ENCODE data around the gene CDHR5. TPM values are rescaled to one million over a fixed set of nuclear protein-coding genes. Genes with fewer than 3 reads are reported as not detected.

CDHR5 gene
- total and polyA plus RNA-seq, 2 of the 4 experiments (the other 2 are of a cell fraction): not detected

DNA sequence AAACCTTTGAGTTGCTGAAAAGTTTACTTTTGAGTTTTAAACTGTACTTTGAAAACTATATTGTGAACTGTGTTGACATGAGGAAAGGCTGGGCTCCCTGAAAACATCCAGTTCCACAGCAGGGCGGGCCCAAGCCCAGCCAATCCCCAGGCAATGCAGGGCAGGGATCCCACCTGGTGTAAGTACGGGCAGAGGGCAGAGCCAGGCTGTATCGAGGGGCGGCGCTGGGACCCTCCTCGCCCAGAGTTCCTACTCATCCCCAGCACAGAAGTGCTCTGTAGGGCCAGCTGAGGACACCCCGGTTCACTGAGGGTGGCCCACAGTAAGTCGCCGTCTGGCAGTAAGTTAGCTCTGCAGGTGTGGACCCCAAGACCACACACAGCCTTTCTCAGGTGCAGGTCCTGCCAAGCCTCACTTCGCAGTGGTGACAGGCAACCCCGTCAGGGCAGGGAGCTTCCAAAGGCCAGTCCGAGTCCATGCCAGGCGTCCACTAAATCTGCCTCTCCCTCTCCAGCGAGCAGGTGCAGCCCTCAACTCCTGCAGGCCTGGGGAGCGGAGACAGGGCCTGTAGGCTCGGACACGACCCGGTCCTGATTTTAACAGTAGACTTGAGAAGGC lies 57.6 kb downstream of the CDHR5 start:
- Histone ChIP-seq H3K4me3 (ENCODE audit: insufficient read depth, low read depth, low read length) (peak overlapping the region; percentile 100), H2AK9ac (replicated peaks; ENCODE audit: low read depth, low read length, poor library complexity) (peak overlapping the region; percentile 100), H3K14ac (replicated peaks; ENCODE audit: low read depth, low read length) (peak overlapping the region; percentile 96; the same call in 1 of the 2 replicates), H4K20me1 (ENCODE audit: insufficient read depth, low read length) (peaks cover 29% of the 10 kb centered on the region), H4K5ac (ENCODE audit: low read depth, low read length) (peak overlapping the region; percentile 94; the same call in 1 of the 2 replicates), H3K9ac (ENCODE audit: low read depth, low read length) (peak overlapping the region; percentile 100), H3K4ac (ENCODE audit: low read depth, low read length) (no peak overlapping the region), H3K4me2 (ENCODE audit: low read depth, low read length) (peak overlapping the region; percentile 99), H2BK15ac (ENCODE audit: low read depth, low read length) (no peak overlapping the region), H3K4me1 (ENCODE audit: control insufficient read depth, insufficient read depth, low read length) (peaks cover 17% of the 10 kb centered on the region), H2AFZ (replicated peaks; ENCODE audit: low read length, poor library complexity) (no peak overlapping the region), H4K8ac (ENCODE audit: low read depth in 2 of 2, low read length in 2 of 2) (peak overlapping the region; percentile 65 to 98; a peak in 2 of 4 replicates), H2BK120ac (ENCODE audit: low read depth, low read length) (no peak overlapping the region), H3K79me1 (ENCODE audit: low read depth in 1 of 2, low read length in 2 of 2) (peaks cover 30 to 43% of the 10 kb centered on the region in 2 experiments; a peak in 3 of 4 replicates), H3K27ac (ENCODE audit: insufficient read depth, low read length) (peak overlapping the region; percentile 96; the same call in 1 of the 2 replicates), H2AK5ac (ENCODE audit: low read depth, low read length) (peak overlapping the region; percentile 100), H2BK5ac (ENCODE audit: low read depth, low read length, poor library complexity, severe bottlenecking) (peak overlapping the region; percentile 99), H4K91ac (ENCODE audit: insufficient read depth, low read depth, low read length) (no peak overlapping the region), H3K36me3 (ENCODE audit: control insufficient read depth, insufficient read depth, low read length) (peaks cover 14% of the 10 kb centered on the region), H3K18ac (ENCODE audit: low read depth, low read length) (no peak overlapping the region), H3K56ac (ENCODE audit: extremely low read depth, insufficient read depth, low read length) (no peak overlapping the region), H3K27me3 (ENCODE audit: control insufficient read depth, insufficient read depth, low read length) (no peaks in the 10 kb centered on the region), H3K23ac (ENCODE audit: low read depth, low read length) (no peak overlapping the region; the same call in none of the 2 replicates), H2BK20ac (ENCODE audit: low read depth, low read length) (no peak overlapping the region), H3K9me3 (ENCODE audit: control insufficient read depth, insufficient read depth, low read length) (no peaks in the 10 kb centered on the region), H3K9me1 (ENCODE audit: insufficient read depth, low read length) (no peaks in the 10 kb centered on the region)
- ChIA-PET CTCF (no interaction called here), POLR2A (ENCODE audit: unreplicated experiment) (no interaction called here)
- DNase-seq: no peak
- no TSS peak for BruUV-seq (replicated peaks)
- in situ Hi-C loops (cut with MboI; ENCODE audit: low sequenced_read_pairs): no loop called here
- intact Hi-C loops (cut with micrococcal nuclease): no loop called here
- no peak for ATAC-seq (ENCODE audit: low read depth)
- dilution Hi-C loops (cut with HindIII; ENCODE audit: low sequenced_read_pairs, unreplicated experiment): no loop called here
- WGBS, 2 experiments (ENCODE audit: extremely low coverage in 2 of 2, insufficient read length in 1 of 2): 93% methylated on average over 3 of the region's 18 CpGs; no CpG with 5 or more reads in 1 of the 2 experiments
- TF ChIP-seq BHLHE40 (IDR thresholded peaks at IDR 0.05; ENCODE audit: low read depth, low read length): no peak
- no peak for TF ChIP-seq CEBPB (IDR thresholded peaks at IDR 0.05; ENCODE audit: low read depth, low read length)
- TF ChIP-seq, protein P1, sequence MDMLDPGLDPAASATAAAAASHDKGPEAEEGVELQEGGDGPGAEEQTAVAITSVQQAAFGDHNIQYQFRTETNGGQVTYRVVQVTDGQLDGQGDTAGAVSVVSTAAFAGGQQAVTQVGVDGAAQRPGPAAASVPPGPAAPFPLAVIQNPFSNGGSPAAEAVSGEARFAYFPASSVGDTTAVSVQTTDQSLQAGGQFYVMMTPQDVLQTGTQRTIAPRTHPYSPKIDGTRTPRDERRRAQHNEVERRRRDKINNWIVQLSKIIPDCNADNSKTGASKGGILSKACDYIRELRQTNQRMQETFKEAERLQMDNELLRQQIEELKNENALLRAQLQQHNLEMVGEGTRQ (IDR thresholded peaks at IDR 0.05; ENCODE audit: low read depth, low read length): no peak
- TF ChIP-seq MAZ (IDR thresholded peaks at IDR 0.05; ENCODE audit: borderline replicate concordance, low read depth, low read length): no peak
- no peak for TF ChIP-seq MXI1 (IDR thresholded peaks at IDR 0.05; ENCODE audit: borderline replicate concordance, low read depth, low read length)
- TF ChIP-seq MAFK (IDR thresholded peaks at IDR 0.05; ENCODE audit: low read depth, low read length): no peak
- no peak for TF ChIP-seq NFE2L2 (IDR thresholded peaks at IDR 0.05; ENCODE audit: low read depth, low read length)
- no peak for TF ChIP-seq RCOR1 (IDR thresholded peaks at IDR 0.05; ENCODE audit: insufficient replicate concordance, low read length)
- TF ChIP-seq SMC3 (IDR thresholded peaks at IDR 0.05; ENCODE audit: low read depth, low read length): no peak
- no peak for TF ChIP-seq CHD1 (IDR thresholded peaks at IDR 0.05; ENCODE audit: low read depth, low read length)
- TF ChIP-seq, protein P2, sequence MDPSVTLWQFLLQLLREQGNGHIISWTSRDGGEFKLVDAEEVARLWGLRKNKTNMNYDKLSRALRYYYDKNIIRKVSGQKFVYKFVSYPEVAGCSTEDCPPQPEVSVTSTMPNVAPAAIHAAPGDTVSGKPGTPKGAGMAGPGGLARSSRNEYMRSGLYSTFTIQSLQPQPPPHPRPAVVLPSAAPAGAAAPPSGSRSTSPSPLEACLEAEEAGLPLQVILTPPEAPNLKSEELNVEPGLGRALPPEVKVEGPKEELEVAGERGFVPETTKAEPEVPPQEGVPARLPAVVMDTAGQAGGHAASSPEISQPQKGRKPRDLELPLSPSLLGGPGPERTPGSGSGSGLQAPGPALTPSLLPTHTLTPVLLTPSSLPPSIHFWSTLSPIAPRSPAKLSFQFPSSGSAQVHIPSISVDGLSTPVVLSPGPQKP (IDR thresholded peaks at IDR 0.05; ENCODE audit: borderline replicate concordance, low read depth, low read length): no peak
- no peak for TF ChIP-seq FOS (IDR thresholded peaks at IDR 0.05; ENCODE audit: low read depth, low read length)

Measured in IMR-90 (cell line).